Breast epithelium (tissue), 3 donors: ENCODE results near the gene INSC.

Experiments
- POLR2A ChIP-seq: fragments of 450-650 bp; IDR thresholded peaks from one replicate; pipeline ENCODE4 v1.6.1; 2016; ENCODE audit warnings: antibody characterized with exemption, mild to moderate bottlenecking, moderate library complexity
- POLR2AphosphoS5 ChIP-seq, 3 donors: sonication (generic); formaldehyde crosslinking; IDR thresholded peaks; one replicate each; pipeline ENCODE4 v1.6.1; 2017; ENCODE audit warnings: antibody characterized with exemption in 3 of 3
- TF ChIP-seq, protein P1 (sequence below), 3 donors: fragments of 450-650 bp; IDR thresholded peaks; one replicate each; pipeline ENCODE4 v1.5.1; 2016 to 2017; ENCODE audit warnings: antibody characterized with exemption in 3 of 3, mild to moderate bottlenecking in 3 of 3, moderate library complexity in 3 of 3

DNA sequence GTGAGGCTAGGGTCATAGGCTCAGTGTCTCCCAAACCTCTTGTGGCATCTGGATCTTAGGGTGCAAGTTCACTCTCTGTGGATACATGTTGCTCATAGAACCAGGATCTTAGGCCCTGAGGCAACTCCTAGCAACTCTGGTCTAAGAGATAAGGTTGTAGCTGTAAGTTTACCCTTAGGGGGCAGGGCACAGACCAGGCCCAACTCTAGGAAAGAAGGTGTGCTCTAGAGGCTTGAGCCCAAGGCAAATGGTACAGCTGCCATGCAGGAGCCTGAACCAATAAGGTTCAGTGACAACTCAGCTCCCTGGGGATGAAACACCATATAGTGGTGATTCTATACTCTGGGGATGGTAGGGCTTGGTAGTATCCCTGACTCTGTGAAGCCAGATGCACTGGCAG lies 23.5 kb upstream of the INSC start:
- TF ChIP-seq POLR2AphosphoS5 (IDR thresholded peaks at IDR 0.05) (no peak), POLR2A (no peak)
- TF ChIP-seq, protein P1, sequence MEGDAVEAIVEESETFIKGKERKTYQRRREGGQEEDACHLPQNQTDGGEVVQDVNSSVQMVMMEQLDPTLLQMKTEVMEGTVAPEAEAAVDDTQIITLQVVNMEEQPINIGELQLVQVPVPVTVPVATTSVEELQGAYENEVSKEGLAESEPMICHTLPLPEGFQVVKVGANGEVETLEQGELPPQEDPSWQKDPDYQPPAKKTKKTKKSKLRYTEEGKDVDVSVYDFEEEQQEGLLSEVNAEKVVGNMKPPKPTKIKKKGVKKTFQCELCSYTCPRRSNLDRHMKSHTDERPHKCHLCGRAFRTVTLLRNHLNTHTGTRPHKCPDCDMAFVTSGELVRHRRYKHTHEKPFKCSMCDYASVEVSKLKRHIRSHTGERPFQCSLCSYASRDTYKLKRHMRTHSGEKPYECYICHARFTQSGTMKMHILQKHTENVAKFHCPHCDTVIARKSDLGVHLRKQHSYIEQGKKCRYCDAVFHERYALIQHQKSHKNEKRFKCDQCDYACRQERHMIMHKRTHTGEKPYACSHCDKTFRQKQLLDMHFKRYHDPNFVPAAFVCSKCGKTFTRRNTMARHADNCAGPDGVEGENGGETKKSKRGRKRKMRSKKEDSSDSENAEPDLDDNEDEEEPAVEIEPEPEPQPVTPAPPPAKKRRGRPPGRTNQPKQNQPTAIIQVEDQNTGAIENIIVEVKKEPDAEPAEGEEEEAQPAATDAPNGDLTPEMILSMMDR (IDR thresholded peaks at IDR 0.05): no peak
